GM18499 (cell line): ENCODE data around the gene AGXT2.

Experiments
- ATAC-seq: cut with Tn5 transposase; IDR thresholded peaks from one replicate; pipeline ENCODE4 v1.9.1; 2021; ENCODE audit warnings: moderate number of reproducible peaks; ENCODE audit not compliant: insufficient read depth, unreplicated experiment

AGXT2 gene

DNA sequence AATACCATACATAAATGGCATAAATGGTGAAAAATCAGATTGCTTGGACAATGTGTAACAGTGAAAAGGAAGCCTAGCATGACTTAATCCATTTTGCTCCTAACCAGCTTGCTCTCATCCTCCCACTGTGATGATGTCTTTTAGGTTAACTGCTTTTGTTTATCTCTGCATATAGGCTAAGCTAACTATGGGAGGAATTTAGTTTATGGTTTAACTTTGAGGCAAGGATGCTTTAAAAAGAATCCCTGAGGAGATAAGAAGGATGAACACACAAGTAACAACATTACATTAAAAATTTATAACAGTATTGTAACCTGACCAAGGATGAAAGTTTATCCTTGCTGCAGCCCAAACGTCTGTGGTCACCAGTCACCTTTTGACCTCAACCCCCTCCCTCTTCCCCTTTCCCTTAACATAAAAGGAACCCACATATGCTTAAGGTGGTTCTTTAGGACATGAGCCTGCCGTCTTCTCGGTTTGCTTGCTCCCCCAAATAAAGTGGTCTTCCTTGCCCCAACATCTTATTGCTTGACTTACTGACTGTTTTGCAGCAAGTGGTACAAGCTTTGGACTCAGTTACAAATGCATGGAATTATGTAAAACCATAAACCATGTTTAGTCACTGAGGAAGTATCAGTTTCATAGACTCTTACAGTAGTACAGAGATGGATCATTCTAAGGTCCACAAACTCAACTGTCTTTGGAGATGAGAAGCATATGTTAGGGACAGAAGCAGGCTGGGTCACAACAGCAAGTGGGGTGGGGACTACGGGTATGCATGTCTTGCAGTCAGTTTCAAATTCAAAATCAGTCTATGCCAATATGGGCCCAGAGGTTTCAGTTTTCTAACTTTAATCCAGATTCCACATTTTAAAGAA, 31.3 kb downstream of the AGXT2 start:
- ATAC-seq = no peak

DNA sequence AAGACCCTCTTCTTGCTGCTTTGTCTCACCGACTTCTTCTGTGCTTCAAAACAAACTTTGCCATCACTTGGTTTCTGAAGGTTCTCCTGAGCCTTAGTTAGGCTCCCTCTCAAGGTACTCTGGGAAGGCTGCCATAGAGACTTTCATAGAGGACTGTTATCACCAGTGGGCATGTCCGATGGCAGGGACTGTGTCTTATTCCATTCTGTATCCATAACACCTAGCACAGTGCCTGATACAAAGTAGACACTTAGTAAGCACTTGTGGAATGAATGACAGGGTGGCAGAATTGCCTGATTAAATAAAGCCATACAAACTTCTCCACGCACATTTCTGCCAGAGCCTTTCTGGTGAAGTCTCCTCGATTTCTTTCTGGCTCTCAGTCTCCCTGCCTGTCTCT, 32.7 kb downstream of the AGXT2 start:
- ATAC-seq = no peak

DNA sequence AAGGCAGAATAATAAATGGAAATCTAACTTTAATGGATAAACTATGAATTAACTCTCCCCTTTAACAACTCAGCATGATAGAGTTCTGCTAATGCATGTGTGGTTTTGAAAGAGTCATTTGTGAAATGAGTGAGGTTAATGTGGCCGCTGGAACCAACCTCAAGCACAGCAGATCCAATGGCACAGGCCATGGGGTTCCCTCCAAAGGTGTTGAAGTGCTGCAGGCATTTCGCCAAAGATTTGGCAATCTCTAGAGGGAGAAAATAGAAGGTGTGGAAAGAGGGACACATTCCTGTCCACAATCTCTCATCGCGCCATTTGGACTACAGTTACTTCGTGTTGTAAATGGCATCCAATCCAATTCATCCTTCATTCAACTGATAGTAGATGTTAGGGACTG, 35.0 kb downstream of the AGXT2 start:
- no peak for ATAC-seq

DNA sequence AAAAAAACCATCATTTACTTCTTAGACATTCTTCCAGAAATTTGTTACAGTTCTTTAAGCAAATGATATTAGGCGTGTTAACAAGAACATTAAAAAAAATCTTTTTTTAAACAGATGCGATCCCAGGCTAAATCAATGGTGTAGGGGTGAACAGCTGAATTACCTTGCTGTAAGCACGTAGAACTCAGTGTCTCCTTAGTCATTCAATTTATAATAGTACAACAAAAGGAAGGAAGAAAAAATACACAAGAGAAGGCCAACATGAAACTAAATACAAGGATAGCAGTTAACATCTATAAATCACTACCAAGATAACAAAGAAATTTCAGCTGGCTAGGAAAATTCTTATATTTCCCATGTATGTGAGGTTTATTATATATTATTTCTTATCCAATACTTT, 35.4 kb downstream of the AGXT2 start:
- ATAC-seq = no peak

DNA sequence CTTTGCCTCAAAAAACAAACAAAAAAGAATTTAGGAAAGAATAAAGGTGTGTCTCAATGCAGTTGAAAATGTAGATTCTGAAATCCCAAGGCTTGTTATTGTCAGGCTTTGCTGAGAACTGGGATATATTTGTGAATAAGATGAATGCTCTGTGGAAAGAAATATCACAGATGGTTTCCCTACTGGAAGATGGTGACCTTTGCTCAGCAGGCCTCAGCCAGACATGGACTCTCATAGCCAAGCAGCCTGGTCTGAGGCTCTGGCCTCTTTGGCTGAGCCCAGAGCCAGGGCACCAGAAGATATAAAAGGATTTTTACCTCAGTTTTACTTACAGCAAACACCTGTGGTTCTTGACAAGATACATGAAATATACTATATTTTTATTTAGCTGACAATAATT, 37.1 kb downstream of the AGXT2 start:
- ATAC-seq = no peak

DNA sequence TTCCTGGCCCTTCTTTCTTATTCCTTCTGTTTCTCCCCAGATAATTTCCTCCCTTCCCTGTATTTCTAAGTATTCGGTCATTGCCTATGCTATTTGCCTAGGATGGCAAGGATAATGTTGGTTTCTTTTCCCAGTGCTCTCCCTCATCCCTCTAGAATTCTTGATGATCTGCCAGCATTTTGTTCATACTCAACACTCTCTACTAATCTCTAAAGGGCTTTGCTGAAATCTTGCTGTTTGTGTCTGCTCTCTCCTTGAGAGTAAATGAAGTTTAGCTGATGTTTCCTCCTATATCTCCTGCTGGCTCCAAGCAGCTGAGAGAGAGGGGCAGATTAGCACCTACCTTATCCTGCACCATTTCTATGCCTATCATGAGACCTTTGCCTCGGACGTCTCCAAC, 38.1 kb downstream of the AGXT2 start:
- no peak for ATAC-seq

DNA sequence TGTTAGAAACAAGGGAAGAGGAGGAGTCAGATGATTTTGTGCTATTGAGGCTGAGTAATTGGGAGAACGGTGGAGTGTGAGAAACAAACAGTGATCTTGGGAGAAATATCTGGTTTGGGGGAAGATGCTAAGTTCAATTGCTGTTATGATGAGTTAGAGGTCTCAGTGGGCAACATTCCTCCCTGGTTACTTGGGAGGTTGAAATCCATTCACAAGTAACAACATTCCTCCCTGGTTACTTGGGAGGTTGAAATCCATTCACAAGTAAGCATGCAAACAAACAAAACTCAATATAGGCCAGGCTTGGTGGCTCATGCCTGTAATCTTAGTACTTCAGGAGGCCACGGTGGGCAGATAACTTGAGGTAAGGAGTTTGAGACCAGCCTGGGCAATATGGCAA, 38.7 kb downstream of the AGXT2 start:
- ATAC-seq = no peak

DNA sequence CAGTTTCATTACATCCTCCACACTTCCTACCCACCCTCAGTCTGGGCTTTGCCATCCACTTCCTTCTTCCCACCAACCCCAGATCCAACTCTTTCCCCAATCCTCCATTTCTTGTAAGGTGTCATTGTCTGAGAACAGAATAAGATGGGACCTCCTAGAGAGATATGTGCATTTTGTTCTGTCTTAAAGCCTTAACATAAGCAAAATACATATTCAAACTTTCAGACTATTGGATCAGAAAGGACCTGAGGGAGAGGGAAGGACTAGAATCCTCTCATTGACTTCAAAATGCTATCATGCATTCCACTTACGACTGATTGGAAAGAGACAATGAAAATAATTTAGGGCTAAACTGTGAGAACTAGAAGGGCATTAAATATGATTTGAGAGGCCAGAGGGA, 43.0 kb downstream of the AGXT2 start:
- no peak for ATAC-seq

DNA sequence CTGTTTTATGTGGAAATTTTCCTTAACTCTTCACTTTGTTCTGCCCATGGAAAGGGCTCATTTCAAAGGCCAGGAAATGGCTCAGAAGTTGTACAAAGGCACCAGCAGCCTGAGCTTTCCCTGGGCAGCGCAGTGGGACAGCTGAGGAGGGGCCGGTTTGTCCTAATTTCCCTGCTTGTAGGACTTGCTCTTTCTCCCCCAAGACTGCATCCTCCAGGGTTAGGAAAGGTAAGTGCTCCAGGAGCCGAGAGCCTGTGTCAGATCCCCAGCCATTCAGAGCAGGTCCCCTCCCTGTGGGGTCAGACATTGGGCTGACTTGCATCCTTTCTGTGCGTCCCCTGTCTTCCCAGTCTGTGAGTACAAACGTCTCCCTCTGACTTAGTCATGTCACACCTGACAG, 43.5 kb downstream of the AGXT2 start:
- no peak for ATAC-seq

DNA sequence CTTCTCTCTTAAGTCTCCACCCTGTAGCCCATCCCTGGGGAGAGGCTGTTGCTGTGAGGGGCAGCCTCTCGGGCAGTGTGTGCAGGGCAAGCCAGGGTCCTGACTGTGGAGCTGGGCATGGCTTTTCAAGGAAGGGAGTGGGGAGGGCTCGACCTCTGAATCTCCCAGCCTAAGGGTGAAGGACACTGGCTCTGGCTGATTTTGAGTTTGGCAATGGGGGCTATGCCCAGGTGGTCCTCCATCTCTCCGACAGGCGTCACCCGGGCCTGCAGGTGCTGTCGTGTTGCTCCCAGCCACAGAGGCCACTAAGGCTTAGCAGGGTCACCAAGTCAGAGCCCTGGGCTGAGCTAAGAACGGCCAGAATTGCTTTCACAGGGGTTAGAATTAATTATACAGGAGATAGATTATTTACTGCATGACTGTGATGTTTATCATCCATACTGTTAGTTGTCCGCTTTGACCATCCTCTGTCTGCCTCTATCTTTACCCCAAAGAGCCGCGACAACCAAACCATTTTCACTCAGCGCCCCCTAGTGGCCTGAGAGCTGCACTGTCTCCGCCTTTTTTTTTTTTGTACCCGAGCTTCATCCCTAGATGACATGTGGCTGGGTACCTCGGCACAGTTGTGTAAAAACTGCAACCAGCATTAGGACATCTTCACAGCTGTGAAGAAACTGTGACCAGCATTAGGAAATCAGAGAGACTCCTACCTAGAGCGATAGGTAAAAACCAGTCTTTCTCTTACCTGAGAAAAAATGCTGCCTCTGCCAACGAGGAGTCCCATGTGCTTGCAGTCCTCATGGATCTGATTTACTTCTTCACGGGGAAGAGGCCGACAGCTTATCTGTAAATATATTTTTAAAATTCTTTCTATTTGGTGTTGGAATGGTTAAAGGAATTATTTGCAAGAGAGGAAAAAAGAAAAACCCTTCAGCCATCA, 44.5 kb downstream of the AGXT2 start:
- no peak for ATAC-seq

DNA sequence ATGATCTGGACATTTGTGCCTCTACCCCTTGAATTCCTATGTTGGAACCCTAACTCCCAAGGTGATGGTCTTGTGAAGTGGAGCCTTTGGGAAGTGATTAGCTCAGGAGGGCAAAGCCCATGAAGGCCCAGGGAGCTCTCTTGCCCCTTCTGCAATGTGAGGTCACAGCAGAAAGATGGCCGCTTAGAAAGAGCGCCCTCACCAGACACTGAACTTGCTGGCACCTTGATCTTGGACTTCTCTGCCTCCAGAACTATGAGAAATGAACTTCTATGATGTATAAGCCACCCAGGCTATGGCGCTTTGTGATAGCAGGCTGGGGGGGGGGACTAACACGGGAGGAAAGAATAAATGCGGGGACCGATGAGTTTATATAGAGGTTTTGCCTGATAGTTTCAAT, 45.3 kb downstream of the AGXT2 start:
- ATAC-seq = no peak

DNA sequence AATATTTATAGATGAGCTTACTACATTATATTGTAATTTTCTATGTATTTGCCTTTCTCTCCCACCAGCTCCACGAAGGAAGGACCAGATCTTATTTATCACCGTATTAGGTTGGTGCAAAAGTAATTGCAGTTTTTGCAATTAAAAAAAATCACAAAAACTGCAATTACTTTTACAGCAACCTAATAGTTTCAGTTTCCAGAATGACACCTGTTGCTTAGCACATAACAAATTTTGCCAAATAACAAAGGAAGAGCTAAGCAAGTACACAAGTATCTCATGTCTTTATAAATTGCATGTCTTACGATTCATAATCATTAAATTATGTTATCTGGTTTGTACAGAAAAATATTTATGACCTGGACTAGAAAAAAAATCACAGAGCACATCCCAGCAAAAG, 45.9 kb downstream of the AGXT2 start:
- no peak for ATAC-seq

DNA sequence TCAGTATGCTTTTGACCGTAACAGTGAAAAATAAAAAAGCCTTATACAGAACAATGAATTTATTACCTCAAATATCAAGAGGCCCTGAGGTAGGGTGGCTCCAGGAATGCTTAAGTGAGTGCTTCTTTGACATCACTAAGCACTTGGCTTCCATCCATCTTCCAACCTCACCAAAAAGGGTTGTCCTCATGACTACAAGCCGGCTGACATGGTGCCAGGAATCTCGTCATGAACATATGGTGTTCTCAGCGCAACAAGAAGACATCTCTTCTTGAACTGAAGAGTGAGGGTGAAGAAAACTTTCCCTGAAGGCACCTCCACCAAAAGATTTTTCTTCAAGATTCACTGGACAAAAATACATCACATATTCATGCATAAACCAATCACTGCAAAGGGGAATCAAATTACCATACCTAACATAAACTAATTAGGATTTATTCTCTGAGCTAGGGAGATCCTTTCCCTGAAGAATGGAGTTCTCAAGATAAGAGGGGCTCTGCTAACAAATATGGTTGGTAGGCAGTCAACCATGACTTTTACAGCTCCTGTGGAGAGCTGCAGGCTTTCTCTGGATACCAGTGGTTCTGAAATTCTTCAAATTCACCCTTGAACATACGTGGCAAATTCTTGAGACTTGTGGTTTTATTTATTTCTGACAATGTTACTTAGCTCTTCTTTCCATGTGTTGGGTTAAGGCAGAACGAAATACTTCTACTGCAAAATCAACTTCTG, 49.5 kb downstream of the AGXT2 start:
- no peak for ATAC-seq

DNA sequence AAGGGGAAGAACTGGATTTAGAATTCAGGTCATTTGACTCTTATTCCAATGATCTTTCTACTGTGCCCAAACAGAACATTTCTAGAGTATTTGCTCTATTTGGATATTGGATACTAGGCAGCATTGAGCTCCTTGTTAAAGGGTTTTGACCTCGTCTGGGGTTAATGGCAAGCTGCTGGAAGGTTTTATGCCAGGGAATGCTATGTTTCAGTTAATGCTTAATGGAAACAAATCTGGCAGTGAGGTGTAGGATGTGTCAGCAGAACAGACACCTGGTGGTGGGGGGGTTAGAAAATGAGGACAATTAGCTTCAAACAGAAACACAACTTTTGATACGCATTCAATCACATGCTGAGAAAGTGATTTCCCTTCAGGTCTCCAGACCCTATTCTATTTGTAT, 51.5 kb downstream of the AGXT2 start:
- no peak for ATAC-seq

DNA sequence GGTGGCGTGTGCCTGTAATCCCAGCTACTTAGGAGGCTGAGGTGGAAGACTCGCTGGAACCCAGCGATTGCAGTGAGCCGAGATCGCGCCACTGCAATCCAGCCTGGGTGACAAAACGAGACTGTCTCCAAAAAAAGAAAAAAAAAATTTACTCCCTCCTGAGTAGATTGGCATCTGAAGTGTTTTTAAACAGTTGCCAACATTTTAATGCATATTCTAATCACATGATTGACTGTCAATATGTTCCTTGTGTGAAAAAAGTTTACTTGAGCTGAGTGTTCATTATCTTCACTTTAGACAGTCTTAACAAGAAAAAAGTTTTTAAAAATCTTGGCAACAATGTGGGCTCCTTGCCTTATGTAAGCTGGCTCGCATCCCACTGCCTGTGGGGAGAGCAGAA, 53.8 kb downstream of the AGXT2 start:
- ATAC-seq = no peak

DNA sequence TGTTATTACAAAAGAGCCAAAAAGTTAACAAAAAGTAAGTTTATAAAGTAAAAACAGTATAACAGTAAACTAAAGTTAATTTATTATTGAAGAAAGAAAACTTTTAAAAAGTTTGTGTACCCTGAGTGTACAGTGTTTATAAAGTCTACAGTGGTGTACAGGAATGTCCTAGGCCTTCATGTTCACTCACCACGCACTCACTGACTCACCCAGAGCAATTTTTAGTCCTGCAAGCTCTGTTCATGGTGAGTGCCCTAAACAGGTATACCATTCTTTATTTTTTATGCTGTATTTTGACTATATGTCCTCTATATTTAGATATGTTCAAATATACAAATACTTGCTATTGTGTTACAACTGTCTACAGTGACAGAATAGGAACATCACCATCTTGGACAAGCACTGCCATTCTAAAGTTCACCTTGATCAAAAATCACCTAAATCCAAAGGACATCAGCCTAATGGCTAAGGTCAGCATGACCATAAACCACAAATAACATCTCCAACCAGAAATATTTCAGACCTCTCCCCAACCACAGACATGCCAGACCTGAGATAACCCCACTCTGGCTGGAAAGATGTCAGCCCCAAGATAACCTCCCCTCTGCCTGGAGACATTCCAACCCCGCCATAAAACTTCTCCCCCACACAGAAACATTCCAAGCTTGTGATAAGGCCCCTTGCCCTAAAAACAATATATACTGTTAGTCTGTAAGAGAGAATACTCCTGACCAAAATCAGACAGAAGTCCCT, 56.1 kb downstream of the AGXT2 start:
- ATAC-seq = no peak

DNA sequence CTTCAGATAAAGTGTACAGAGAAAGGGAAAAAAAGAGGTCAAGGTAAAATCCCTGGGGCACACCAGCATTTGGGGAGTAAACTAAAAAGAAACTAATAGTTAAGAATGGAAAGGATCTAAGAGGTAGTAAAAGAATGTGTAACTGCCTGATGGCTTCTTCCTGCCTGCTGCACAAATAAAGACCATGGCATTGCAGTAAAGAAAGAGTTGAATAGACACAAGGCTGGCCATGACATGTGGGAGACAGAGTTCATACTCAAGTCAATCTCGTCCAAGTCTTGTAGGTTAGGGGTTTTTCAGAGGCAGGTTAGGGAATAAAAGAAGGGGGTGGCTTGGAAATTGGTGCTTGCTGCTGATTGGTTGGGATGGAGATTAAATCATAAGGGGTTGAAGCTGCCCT, 60.8 kb downstream of the AGXT2 start:
- no peak for ATAC-seq

DNA sequence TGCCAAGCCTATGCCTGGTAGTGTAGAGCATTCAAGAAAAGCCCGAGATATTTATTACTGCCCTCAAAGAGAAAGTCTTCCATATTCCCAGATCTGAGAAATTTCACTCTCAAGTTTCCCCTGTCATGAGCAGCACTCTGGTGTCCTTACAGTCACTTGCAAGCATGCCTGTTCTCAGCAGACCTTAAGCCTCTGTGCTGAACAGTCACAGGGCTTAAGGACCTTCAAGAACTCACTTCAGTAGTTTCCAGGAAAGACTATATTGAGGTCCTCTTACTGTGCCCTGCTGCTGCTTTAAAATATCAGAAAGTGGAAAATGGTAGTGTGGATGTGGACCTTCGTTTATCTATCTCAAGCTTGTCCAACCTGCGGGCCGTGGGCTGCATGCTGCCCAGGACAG, 64.9 kb downstream of the AGXT2 start:
- ATAC-seq = no peak

DNA sequence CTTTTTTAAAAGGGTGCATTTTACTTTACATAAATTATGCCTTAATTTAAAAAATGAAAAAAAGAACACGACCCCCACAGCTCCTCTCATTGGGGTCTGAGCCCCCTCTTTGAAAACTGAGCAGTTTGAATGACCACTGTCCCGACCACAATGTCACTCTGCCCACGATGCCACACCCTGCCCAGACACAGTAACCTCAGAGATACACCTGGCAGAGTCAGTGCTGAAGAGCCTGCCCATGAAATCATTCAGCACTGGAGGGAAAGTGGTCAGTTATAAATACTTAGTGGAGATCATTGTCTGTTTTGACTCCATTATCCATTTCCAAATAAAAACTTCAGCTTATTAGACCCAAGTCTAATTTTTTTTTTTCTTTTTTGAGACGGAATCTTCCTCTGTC, 69.1 kb downstream of the AGXT2 start:
- no peak for ATAC-seq

DNA sequence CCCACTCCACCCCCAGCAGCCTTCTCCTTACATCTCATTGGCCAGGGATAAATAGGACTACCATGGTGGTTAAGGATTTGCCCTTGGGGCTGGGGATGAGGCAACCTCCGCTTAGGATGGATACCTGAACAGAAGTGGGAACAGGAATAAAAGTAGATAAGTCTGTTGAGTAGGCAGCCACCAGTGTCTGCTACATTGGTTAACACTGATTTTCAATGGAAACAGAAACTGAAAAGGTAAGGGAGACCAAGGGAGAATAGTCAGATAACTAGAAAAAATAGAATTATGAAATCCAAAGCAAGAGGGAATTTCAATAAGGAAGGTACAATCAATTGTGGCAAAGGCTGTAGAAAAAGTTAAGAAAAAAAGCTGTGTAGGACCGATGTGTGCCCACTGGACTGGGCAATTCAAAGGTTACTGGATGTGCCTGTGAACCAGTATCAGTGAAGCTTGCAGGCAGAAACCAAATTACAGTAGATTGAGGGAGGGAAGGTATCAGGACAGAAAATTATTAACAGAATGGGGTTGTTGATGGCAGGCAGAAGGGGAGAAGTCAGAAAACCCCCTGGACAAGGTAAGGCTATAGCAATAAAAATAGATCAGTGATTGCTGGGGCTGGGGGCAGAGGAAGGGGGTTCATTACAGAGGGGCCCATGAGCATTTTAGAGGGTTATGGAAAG, 69.7 kb downstream of the AGXT2 start:
- no peak for ATAC-seq
